CD4-positive, alpha-beta T cell treated with Interleukin-15 for 1 hour (primary cell): ENCODE measurements around the gene FXYD4.

Experiments used
- DNase-seq: peaks from one replicate; pipeline ENCODE4 v3.0.0-alpha.2; 2020

The FXYD4 gene

GRCh38 chr10:43376828-43377423 is 5.5 kb downstream of the FXYD4 start:
- DNase-seq, result no peak

GRCh38 chr10:43377424-43377883 is 6.0 kb downstream of the FXYD4 start:
- no peak for DNase-seq

GRCh38 chr10:43380610-43381222 is 9.3 kb downstream of the FXYD4 start:
- DNase-seq, result no peak

GRCh38 chr10:43383204-43383971 is 12.0 kb downstream of the FXYD4 start:
- no peak for DNase-seq

- DNase-seq, result no peak
Measured at GRCh38 chr10:43384252-43385221, 13.1 kb downstream of the FXYD4 start.

- DNase-seq, result no peak
Measured at GRCh38 chr10:43385412-43386004, 14.1 kb downstream of the FXYD4 start.

GRCh38 chr10:43386549-43386948 is 15.1 kb downstream of the FXYD4 start:
- DNase-seq, result no peak

- no peak for DNase-seq
Measured at GRCh38 chr10:43386981-43387677, 15.7 kb downstream of the FXYD4 start.

GRCh38 chr10:43387678-43388032 is 16.2 kb downstream of the FXYD4 start:
- DNase-seq, result no peak

GRCh38 chr10:43389867-43390266 is 18.4 kb downstream of the FXYD4 start:
- DNase-seq, result no peak

- no peak for DNase-seq
Measured at GRCh38 chr10:43390333-43390732, 18.9 kb downstream of the FXYD4 start.

GRCh38 chr10:43390759-43391158 is 19.3 kb downstream of the FXYD4 start:
- DNase-seq, result peak; percentile 38

- DNase-seq, result no peak
Measured at GRCh38 chr10:43391496-43391895, 20.1 kb downstream of the FXYD4 start.

- no peak for DNase-seq
Measured at GRCh38 chr10:43392748-43393147, 21.3 kb downstream of the FXYD4 start.

GRCh38 chr10:43393186-43393585 is 21.8 kb downstream of the FXYD4 start:
- peak; percentile 9 for DNase-seq

- DNase-seq, result peak; percentile 22
Measured at GRCh38 chr10:43393606-43394360, 22.3 kb downstream of the FXYD4 start.

GRCh38 chr10:43394868-43395267 is 23.4 kb downstream of the FXYD4 start:
- no peak for DNase-seq

GRCh38 chr10:43395571-43396060 is 24.2 kb downstream of the FXYD4 start:
- no peak for DNase-seq

GRCh38 chr10:43396061-43396927 is 24.9 kb downstream of the FXYD4 start:
- DNase-seq, result peak; percentile 70
